ENCODE results near the gene BCS1L. TPM values are rescaled to one million over a fixed set of nuclear protein-coding genes. Genes with fewer than 3 reads are reported as not detected.
A peak's percentile ranks its signal among the peaks of the same experiment; 100 is the strongest.

Gene BCS1L
- total RNA-seq, 1 experiment from 2014 or later = 39.1 TPM

GRCh38 chr2:218710687-218711549 lies 51.4 kb downstream of the BCS1L start, which contains the start of gene TTLL4:
TSS of gene TTLL4 (plus strand) at chr2:218710835. CDS start at chr2:218737677, 26,842 bp downstream.
- Histone ChIP-seq H2BK12ac (ENCODE audit: insufficient read length, low read depth, low read length) (no peak within 1 kb of the TSS), H2BK20ac (ENCODE audit: low read depth, low read length, poor library complexity, severe bottlenecking) (no peak within 1 kb of the TSS), H3K4me1 (ENCODE audit: insufficient read depth, low read length) (no peaks in the 10 kb centered on the region), H3K18ac (ENCODE audit: insufficient read length, low read depth, low read length) (peak within 1 kb of the TSS; percentile 18), H4K8ac (replicated peaks; ENCODE audit: insufficient read length, low read depth, low read length) (no peak within 1 kb of the TSS), H3K14ac (ENCODE audit: insufficient read depth, low read length) (peak within 1 kb of the TSS; percentile 75), H3K4me2 (ENCODE audit: insufficient read depth, insufficient read length, low read length) (peak within 1 kb of the TSS; percentile 75), H3K9me3 (ENCODE audit: control insufficient read depth, low read depth, low read length) (no peaks in the 10 kb centered on the region), H2BK15ac (ENCODE audit: low read depth, low read length) (no peak within 1 kb of the TSS; the same call in 1 of the 2 replicates), H3K9ac (ENCODE audit: extremely low read depth, insufficient read length, low read length) (peak within 1 kb of the TSS; percentile 59), H3K27ac (ENCODE audit: insufficient read length, low read depth, low read length) (no peak within 1 kb of the TSS), H3K79me2 (ENCODE audit: insufficient read depth, low read length) (peaks cover 14% of the 10 kb centered on the region; the same call in 1 of the 2 replicates), H3K79me1 (ENCODE audit: insufficient read depth, low read depth, low read length, poor library complexity, severe bottlenecking) (peaks cover 8% of the 10 kb centered on the region), H3K27me3 (ENCODE audit: insufficient read depth, low read length) (no peaks in the 10 kb centered on the region), H3T11ph (ENCODE audit: low read length) (no peak within 1 kb of the TSS), H2BK5ac (ENCODE audit: insufficient read length, low read length) (no peak within 1 kb of the TSS), H2AK5ac (ENCODE audit: insufficient read length, low read length) (no peak within 1 kb of the TSS), H3K23me2 (ENCODE audit: insufficient read length, low read depth, low read length, poor library complexity, severe bottlenecking) (no peaks in the 10 kb centered on the region), H3K23ac (ENCODE audit: insufficient read length, low read depth, low read length) (no peak within 1 kb of the TSS), H2BK120ac (ENCODE audit: low read depth, low read length, poor library complexity, severe bottlenecking) (no peak within 1 kb of the TSS), H3K4ac (ENCODE audit: low read depth, low read length) (no peak within 1 kb of the TSS), H2AFZ (ENCODE audit: low read length) (no peak within 1 kb of the TSS), H4K91ac (ENCODE audit: insufficient read length, low read depth, low read length) (no peak within 1 kb of the TSS), H4K20me1 (ENCODE audit: control insufficient read depth, insufficient read depth, insufficient read length) (no peaks in the 10 kb centered on the region), H4K5ac (ENCODE audit: insufficient read length, low read depth, low read length) (no peak within 1 kb of the TSS), H3K56ac (ENCODE audit: insufficient read length, low read depth, low read length) (no peak within 1 kb of the TSS)
- peak within 1 kb of the TSS in 2 of 3 experiments; percentile 87 to 96; a peak in 5 of 7 replicates for H3K27ac Mint-ChIP-seq
- peak within 1 kb of the TSS; percentile 96 to 98 for H3K4me3 Mint-ChIP-seq
- peak; percentile 88 for TF ChIP-seq CTCF (conservative IDR thresholded peaks at IDR 0.05)
- H3K4me1 Mint-ChIP-seq = peaks cover 8 to 18% of the 10 kb centered on the region in 2 experiments
- WGBS (ENCODE audit: extremely low coverage, insufficient read length, low lambda C conversion rate) = no CpG with 5 or more reads among the region's 74 CpGs
- H3K27me3 Mint-ChIP-seq (ENCODE audit: low read depth) = no peaks in the 10 kb centered on the region; the same call in 1 of the 2 replicates
- peaks cover 0 to 4% of the 10 kb centered on the region in 2 experiments; a peak in 3 of 5 replicates for H3K9me3 Mint-ChIP-seq
- DNase-seq = peak; percentile 97
- H3K36me3 Mint-ChIP-seq (ENCODE audit: insufficient read depth in 1 of 3, low read depth in 3 of 3) = peaks cover 3 to 16% (median 5%) of the 10 kb centered on the region in 3 experiments; a peak in 5 of 7 replicates
